ENCODE measurements around the gene USP12.

USP12 gene

DNA sequence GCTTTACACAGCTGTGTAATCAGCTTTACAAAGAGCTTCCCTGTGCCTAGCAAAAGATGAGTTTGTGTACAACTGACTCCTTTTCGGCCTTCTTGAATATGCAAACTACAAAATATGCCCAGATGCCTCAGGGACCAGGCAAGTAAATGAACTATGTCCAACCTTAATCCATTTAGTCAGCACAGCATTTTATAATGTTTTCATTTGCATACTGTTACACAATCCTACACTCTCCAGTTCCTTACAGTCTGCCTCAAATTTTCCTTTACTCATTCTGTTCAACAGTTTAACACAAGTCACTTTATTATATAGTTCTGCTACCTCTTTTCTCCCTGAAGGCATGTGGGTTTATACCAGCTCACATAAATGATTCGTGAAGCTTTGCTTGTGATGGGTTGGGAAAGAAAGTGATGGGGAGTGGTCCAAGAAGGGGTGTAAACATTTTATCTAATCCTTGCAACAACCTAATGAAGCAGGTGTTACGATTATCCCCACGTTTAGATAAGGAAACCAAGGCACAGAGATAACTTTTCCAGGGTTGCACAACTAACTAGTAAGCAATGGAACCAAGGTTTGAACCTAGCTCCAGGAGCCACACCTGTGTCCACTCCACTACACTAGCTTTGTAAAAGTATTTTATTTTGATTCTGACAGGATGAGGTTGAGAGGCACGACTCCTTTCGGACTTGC, 3.3 kb upstream of the USP12 start:
- Histone ChIP-seq H3K36me3 (ENCODE audit: control insufficient read depth in 4 of 4, insufficient read depth in 4 of 4, low read length in 3 of 4) (no peaks in the 10 kb centered on the region), H3K27me3 (replicated peaks in 2 of 5; ENCODE audit: control insufficient read depth in 4 of 5, insufficient read depth in 5 of 5, low read length in 4 of 5) (no peaks in the 10 kb centered on the region), H3K4me1 (ENCODE audit: control extremely low read depth in 1 of 4, control insufficient read depth in 4 of 4, insufficient read depth in 4 of 4, low read length in 3 of 4) (peaks cover 8 to 27% (median 21%) of the 10 kb centered on the region in 4 experiments), H3K27ac (ENCODE audit: insufficient read depth in 1 of 2, low read depth in 1 of 2, low read length in 2 of 2, poor library complexity in 1 of 2, severe bottlenecking in 2 of 2) (no peak overlapping the region), H3K9me3 (ENCODE audit: control extremely low read depth in 1 of 5, control insufficient read depth in 4 of 5, insufficient read depth in 2 of 5, low read depth in 1 of 5, low read length in 4 of 5) (no peaks in the 10 kb centered on the region), H3K4me3 (ENCODE audit: control insufficient read depth in 1 of 7, extremely low read depth in 1 of 7, insufficient read depth in 4 of 7, low read depth in 2 of 7, low read length in 6 of 7) (no peak overlapping the region)
- 96% methylated on average over 3 of the region's 6 CpGs for WGBS (ENCODE audit: insufficient coverage)
- ChIA-PET CTCF (interaction anchor here (0.5 to 1.4 kb wide), 3 partner anchors 16 to 1797 kb away, joined by 3 to 5 read pairs (median 4); no protein-coding TSS in a partner anchor), POLR2A (no interaction called here)
- no peak for DNase-seq

GRCh38 chr13:27172495-27172842, 858 bp upstream of the USP12 start:
- H3K4me1 ChIP-seq (ENCODE audit: control extremely low read depth in 1 of 4, control insufficient read depth in 4 of 4, insufficient read depth in 4 of 4, low read length in 3 of 4), result peaks cover 13 to 49% (median 42%) of the 10 kb centered on the region in 4 experiments
- DNase-seq, result peak; percentile 65 to 91 (median 88)
- no peaks in the 10 kb centered on the region for H3K9me3 ChIP-seq (ENCODE audit: control extremely low read depth in 1 of 5, control insufficient read depth in 4 of 5, insufficient read depth in 2 of 5, low read depth in 1 of 5, low read length in 4 of 5)
- CTCF ChIA-PET, result interaction anchor here (0.7 to 1.4 kb wide), 6 partner anchors 10 to 109 kb away, joined by 3 to 4 read pairs (median 3); no protein-coding TSS in a partner anchor
- POLR2A ChIA-PET, result interaction anchor here (0.7 to 1.3 kb wide), 2 partner anchors 79 to 85 kb away, joined by 3 read pairs; partner anchors contain the start of gene RPL21
- no peaks in the 10 kb centered on the region for H3K27me3 ChIP-seq (replicated peaks in 2 of 5; ENCODE audit: control insufficient read depth in 4 of 5, insufficient read depth in 5 of 5, low read length in 4 of 5)
- peak overlapping the region; percentile 88 to 92 for H3K27ac ChIP-seq (ENCODE audit: insufficient read depth in 1 of 2, low read depth in 1 of 2, low read length in 2 of 2, poor library complexity in 1 of 2, severe bottlenecking in 2 of 2)
- H3K36me3 ChIP-seq (ENCODE audit: control insufficient read depth in 4 of 4, insufficient read depth in 4 of 4, low read length in 3 of 4), result no peaks in the 10 kb centered on the region
- 5% methylated on average over 3 of the region's 3 CpGs for WGBS (ENCODE audit: insufficient coverage)
- H3K4me3 ChIP-seq (ENCODE audit: control insufficient read depth in 1 of 7, extremely low read depth in 1 of 7, insufficient read depth in 4 of 7, low read depth in 2 of 7, low read length in 6 of 7), result peak overlapping the region; percentile 45 to 95 (median 84)

- WGBS (ENCODE audit: insufficient coverage), result under 1% methylated on average over 39 of the region's 73 CpGs
- DNase-seq, result peak; percentile 92 to 97 (median 96)
- ChIA-PET POLR2A (interaction anchor here (1.3 kb wide), 1 partner anchor 85 kb away, joined by 3 read pairs; no protein-coding TSS in a partner anchor), CTCF (interaction anchor here (0.9 to 1.4 kb wide), 4 partner anchors 10 to 43 kb away, joined by 3 to 4 read pairs (median 3); no protein-coding TSS in a partner anchor)
- Histone ChIP-seq H3K27me3 (replicated peaks in 2 of 5; ENCODE audit: control insufficient read depth in 4 of 5, insufficient read depth in 5 of 5, low read length in 4 of 5) (no peaks in the 10 kb centered on the region), H3K4me1 (ENCODE audit: control extremely low read depth in 1 of 4, control insufficient read depth in 4 of 4, insufficient read depth in 4 of 4, low read length in 3 of 4) (peaks cover 13 to 47% (median 41%) of the 10 kb centered on the region in 4 experiments), H3K9me3 (ENCODE audit: control extremely low read depth in 1 of 5, control insufficient read depth in 4 of 5, insufficient read depth in 2 of 5, low read depth in 1 of 5, low read length in 4 of 5) (no peaks in the 10 kb centered on the region), H3K36me3 (ENCODE audit: control insufficient read depth in 4 of 4, insufficient read depth in 4 of 4, low read length in 3 of 4) (no peaks in the 10 kb centered on the region), H3K4me3 (ENCODE audit: control insufficient read depth in 1 of 7, extremely low read depth in 1 of 7, insufficient read depth in 4 of 7, low read depth in 2 of 7, low read length in 6 of 7) (peak overlapping the region; percentile 45 to 95 (median 84)), H3K27ac (ENCODE audit: insufficient read depth in 1 of 2, low read depth in 1 of 2, low read length in 2 of 2, poor library complexity in 1 of 2, severe bottlenecking in 2 of 2) (peak overlapping the region; percentile 88 to 92)
Measured at GRCh38 chr13:27171827-27172494, 350 bp upstream of the USP12 start.

DNA sequence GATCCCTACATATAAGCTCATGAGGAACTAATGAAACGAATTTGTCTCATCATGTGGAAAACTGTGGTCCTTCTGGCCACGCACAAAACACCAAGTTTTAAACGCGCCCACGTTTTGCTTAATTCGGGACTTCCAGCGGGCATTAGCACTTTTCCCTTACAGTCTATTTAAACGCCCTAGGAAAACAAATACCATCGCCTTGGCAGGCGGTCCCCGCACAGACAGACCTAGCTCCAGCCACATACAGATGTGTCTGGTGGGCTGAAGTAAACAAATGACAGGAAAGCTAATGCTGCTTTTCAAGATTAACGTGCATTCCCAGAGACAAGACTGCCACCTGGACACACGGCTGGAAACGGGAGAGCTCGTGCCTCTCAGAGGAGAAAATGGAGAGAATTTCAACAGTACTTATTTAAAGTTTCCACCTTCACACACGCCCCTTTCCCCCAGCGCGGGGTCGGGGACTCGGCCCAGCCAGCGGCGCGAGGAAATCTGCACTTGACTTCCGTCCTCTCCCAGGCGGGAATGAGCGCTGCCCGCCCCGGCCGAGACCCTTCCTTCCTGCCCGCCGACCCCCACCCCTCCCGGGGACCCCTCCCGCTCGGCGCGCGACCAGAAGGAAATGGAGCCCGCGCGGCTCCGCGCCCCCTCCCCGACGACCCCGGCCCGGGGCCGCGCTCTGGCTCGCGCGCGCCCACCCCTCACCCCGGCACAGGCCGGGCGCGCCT, 931 bp downstream of the USP12 start:
- peak overlapping the region; percentile 75 to 95 (median 81) for H3K4me3 ChIP-seq (ENCODE audit: control insufficient read depth in 1 of 7, extremely low read depth in 1 of 7, insufficient read depth in 4 of 7, low read depth in 2 of 7, low read length in 6 of 7)
- POLR2A ChIA-PET, result interaction anchor here (0.8 kb wide), 1 partner anchor 188 kb away, joined by 3 read pairs; no protein-coding TSS in a partner anchor
- no peaks in the 10 kb centered on the region for H3K9me3 ChIP-seq (ENCODE audit: control extremely low read depth in 1 of 5, control insufficient read depth in 4 of 5, insufficient read depth in 2 of 5, low read depth in 1 of 5, low read length in 4 of 5)
- no peaks in the 10 kb centered on the region for H3K27me3 ChIP-seq (replicated peaks in 2 of 5; ENCODE audit: control insufficient read depth in 4 of 5, insufficient read depth in 5 of 5, low read length in 4 of 5)
- DNase-seq, result peak in 2 of 3 donors; percentile 51 to 67
- WGBS (ENCODE audit: insufficient coverage), result 0% methylated on average over 38 of the region's 56 CpGs
- H3K36me3 ChIP-seq (ENCODE audit: control insufficient read depth in 4 of 4, insufficient read depth in 4 of 4, low read length in 3 of 4), result no peaks in the 10 kb centered on the region
- peak overlapping the region; percentile 74 to 91 for H3K27ac ChIP-seq (ENCODE audit: insufficient read depth in 1 of 2, low read depth in 1 of 2, low read length in 2 of 2, poor library complexity in 1 of 2, severe bottlenecking in 2 of 2)
- CTCF ChIA-PET, result interaction anchor here (0.6 to 1.6 kb wide), 10 partner anchors 13 to 186 kb away, joined by 3 to 7 read pairs (median 3); no protein-coding TSS in a partner anchor
- peaks cover 13 to 43% (median 36%) of the 10 kb centered on the region in 4 experiments for H3K4me1 ChIP-seq (ENCODE audit: control extremely low read depth in 1 of 4, control insufficient read depth in 4 of 4, insufficient read depth in 4 of 4, low read length in 3 of 4)

GRCh38 chr13:27170221-27170515, 1.4 kb downstream of the USP12 start:
- no peaks in the 10 kb centered on the region for H3K36me3 ChIP-seq (ENCODE audit: control insufficient read depth in 4 of 4, insufficient read depth in 4 of 4, low read length in 3 of 4)
- H3K9me3 ChIP-seq (ENCODE audit: control extremely low read depth in 1 of 5, control insufficient read depth in 4 of 5, insufficient read depth in 2 of 5, low read depth in 1 of 5, low read length in 4 of 5), result no peaks in the 10 kb centered on the region
- ChIA-PET POLR2A (interaction anchor here (0.8 kb wide), 1 partner anchor 187 kb away, joined by 3 read pairs; no protein-coding TSS in a partner anchor), CTCF (interaction anchor here (0.6 to 1.6 kb wide), 10 partner anchors 12 to 185 kb away, joined by 3 to 7 read pairs (median 3); no protein-coding TSS in a partner anchor)
- peak overlapping the region; percentile 74 to 91 for H3K27ac ChIP-seq (ENCODE audit: insufficient read depth in 1 of 2, low read depth in 1 of 2, low read length in 2 of 2, poor library complexity in 1 of 2, severe bottlenecking in 2 of 2)
- no peaks in the 10 kb centered on the region for H3K27me3 ChIP-seq (replicated peaks in 2 of 5; ENCODE audit: control insufficient read depth in 4 of 5, insufficient read depth in 5 of 5, low read length in 4 of 5)
- H3K4me1 ChIP-seq (ENCODE audit: control extremely low read depth in 1 of 4, control insufficient read depth in 4 of 4, insufficient read depth in 4 of 4, low read length in 3 of 4), result peaks cover 13 to 43% (median 36%) of the 10 kb centered on the region in 4 experiments
- peak overlapping the region; percentile 75 to 95 (median 81) for H3K4me3 ChIP-seq (ENCODE audit: control insufficient read depth in 1 of 7, extremely low read depth in 1 of 7, insufficient read depth in 4 of 7, low read depth in 2 of 7, low read length in 6 of 7)
- 0% methylated on average over 2 of the region's 4 CpGs for WGBS (ENCODE audit: insufficient coverage)
- peak; percentile 58 to 89 (median 81) for DNase-seq

DNA sequence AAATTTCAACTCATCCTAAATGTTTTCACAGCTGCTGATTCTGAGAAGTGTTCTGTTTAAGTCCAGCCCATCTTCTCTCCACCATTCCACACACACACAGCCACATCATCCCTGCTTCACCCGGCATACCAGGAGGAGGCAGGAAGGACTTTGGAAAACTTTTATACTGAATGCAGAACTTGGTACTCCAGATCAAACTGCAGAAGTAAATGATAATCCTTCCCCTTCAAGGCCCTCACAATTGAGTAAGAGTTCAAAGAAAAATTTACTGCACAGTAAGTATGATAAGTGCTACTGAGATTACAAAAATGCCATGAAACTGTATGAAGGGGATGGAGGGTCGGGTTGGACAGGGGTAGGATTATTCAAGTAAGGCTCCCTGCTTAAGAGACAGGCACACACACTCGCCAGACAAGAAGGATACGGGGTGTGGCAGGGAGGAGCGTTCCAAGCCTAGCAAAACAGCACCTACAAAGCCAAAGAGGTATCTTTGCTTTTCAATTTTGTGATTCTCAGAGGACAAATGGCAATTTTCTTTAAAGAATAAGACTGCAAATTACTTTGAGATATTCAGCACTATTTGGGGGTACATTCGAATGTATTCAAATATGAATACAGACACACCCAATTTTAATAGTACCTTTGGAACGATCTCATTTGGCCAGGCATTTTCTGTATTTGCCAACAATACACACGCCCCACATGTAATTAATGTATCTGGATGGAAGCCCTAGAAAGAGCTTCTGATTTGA, 2.5 kb downstream of the USP12 start:
- peaks cover 13 to 43% (median 36%) of the 10 kb centered on the region in 4 experiments for H3K4me1 ChIP-seq (ENCODE audit: control extremely low read depth in 1 of 4, control insufficient read depth in 4 of 4, insufficient read depth in 4 of 4, low read length in 3 of 4)
- WGBS (ENCODE audit: insufficient coverage), result 91% methylated on average over 6 of the region's 8 CpGs
- no peaks in the 10 kb centered on the region for H3K9me3 ChIP-seq (ENCODE audit: control extremely low read depth in 1 of 5, control insufficient read depth in 4 of 5, insufficient read depth in 2 of 5, low read depth in 1 of 5, low read length in 4 of 5)
- H3K27me3 ChIP-seq (replicated peaks in 2 of 5; ENCODE audit: control insufficient read depth in 4 of 5, insufficient read depth in 5 of 5, low read length in 4 of 5), result no peaks in the 10 kb centered on the region
- ChIA-PET CTCF (interaction anchor here (1.0 to 1.6 kb wide), 3 partner anchors 11 to 197 kb away, joined by 3 to 5 read pairs (median 3); no protein-coding TSS in a partner anchor), POLR2A (no interaction called here)
- no peak for DNase-seq
- peak overlapping the region in 1 of 7 experiments; percentile 95 for H3K4me3 ChIP-seq (ENCODE audit: control insufficient read depth in 1 of 7, extremely low read depth in 1 of 7, insufficient read depth in 4 of 7, low read depth in 2 of 7, low read length in 6 of 7)
- H3K27ac ChIP-seq (ENCODE audit: insufficient read depth in 1 of 2, low read depth in 1 of 2, low read length in 2 of 2, poor library complexity in 1 of 2, severe bottlenecking in 2 of 2), result no peak overlapping the region
- no peaks in the 10 kb centered on the region for H3K36me3 ChIP-seq (ENCODE audit: control insufficient read depth in 4 of 4, insufficient read depth in 4 of 4, low read length in 3 of 4)

All from common myeloid progenitor, CD34-positive (primary cell).